H1 (cell line): ENCODE results near the gene ZDHHC1. TPM values are rescaled to one million over a fixed set of nuclear protein-coding genes. Genes with fewer than 3 reads are reported as not detected.

Experiments
- CHD2 ChIP-seq: IDR thresholded peaks from 2 replicates; pipeline ENCODE4 v1.6.1; 2012; ENCODE audit warnings: low read length, improper control_type of control experiment
- E2F6 ChIP-seq: IDR thresholded peaks from 2 replicates; pipeline ENCODE4 v1.6.1; 2012; ENCODE audit warnings: inconsistent platforms
- GABPA ChIP-seq: IDR thresholded peaks from 2 replicates; pipeline ENCODE4 v1.6.1; 2011; ENCODE audit warnings: mild to moderate bottlenecking, low read length, moderate library complexity, borderline replicate concordance; ENCODE audit not compliant: insufficient read depth
- JUND ChIP-seq: IDR thresholded peaks from 2 replicates; pipeline ENCODE4 v1.6.1; 2011; ENCODE audit warnings: mild to moderate bottlenecking, improper control_type of control experiment, low read length
- POU5F1 ChIP-seq: IDR thresholded peaks from 2 replicates; pipeline ENCODE4 v1.6.1; 2011; ENCODE audit warnings: low read depth, mild to moderate bottlenecking, low read length, moderate library complexity
- RAD21 ChIP-seq, 2 experiments: IDR thresholded peaks in 1 of 2; conservative IDR thresholded peaks in 1 of 2; 2 replicates each; pipeline ENCODE4 v1.6.1; 2011; ENCODE audit warnings: low read depth in 2 of 2, low read length in 2 of 2, improper control_type of control experiment in 1 of 2, inconsistent platforms in 1 of 2, mild to moderate bottlenecking in 1 of 2, moderate library complexity in 1 of 2
- SAP30 ChIP-seq: fragments of 300-600 bp; sonication (generic); IDR thresholded peaks from 2 replicates; pipeline ENCODE4 v1.7.1; 2012; ENCODE audit warnings: low read length, moderate library complexity, mild to moderate bottlenecking, inconsistent platforms; ENCODE audit not compliant: insufficient read depth, insufficient replicate concordance
- SRF ChIP-seq: IDR thresholded peaks from 2 replicates; pipeline ENCODE4 v1.6.1; 2011; ENCODE audit warnings: mild to moderate bottlenecking, low read depth, low read length, moderate library complexity
- polyA plus RNA-seq, 7 experiments: library from polyadenylated mRNA; depleted of rRNA in 3 of 7; stranded (reverse) in 5 of 7; unstranded in 2 of 7; fragments of >200 nt in 5 of 7; fragments of 200-250 nt in 2 of 7; gene quantifications; 1 replicate in 5 of 7; 2 replicates in 1 of 7; 4 replicates in 1 of 7; pipeline versions ENCODE4 v1.2.1 to v1.2.3, GENCODE V29; 2011 to 2013; ENCODE audit warnings: missing spikeins in 2 of 7, mixed read lengths in 2 of 7
- total RNA-seq: library from RNA; stranded (reverse); fragmentation: NEBNext Ultra II Directional; extraction: Animal tissue kit (Norgen Biotek cat#: 25700); gene quantifications from 2 replicates; pipeline ENCODE4 v1.2.1, GENCODE V29; 2021
- TF ChIP-seq, protein P1 (sequence below): fragments of 300-600 bp; sonication (generic); IDR thresholded peaks from 2 replicates; pipeline ENCODE4 v1.7.1; 2012; ENCODE audit warnings: low read length, moderate library complexity, mild to moderate bottlenecking, inconsistent platforms; ENCODE audit not compliant: insufficient replicate concordance

ZDHHC1 gene
- total and polyA plus RNA-seq, 2 of the 8 experiments (the other 6 are each of a cell fraction or from before 2014, with no cell fraction given): 3.1 to 4.9 TPM

- TF ChIP-seq, protein P1, sequence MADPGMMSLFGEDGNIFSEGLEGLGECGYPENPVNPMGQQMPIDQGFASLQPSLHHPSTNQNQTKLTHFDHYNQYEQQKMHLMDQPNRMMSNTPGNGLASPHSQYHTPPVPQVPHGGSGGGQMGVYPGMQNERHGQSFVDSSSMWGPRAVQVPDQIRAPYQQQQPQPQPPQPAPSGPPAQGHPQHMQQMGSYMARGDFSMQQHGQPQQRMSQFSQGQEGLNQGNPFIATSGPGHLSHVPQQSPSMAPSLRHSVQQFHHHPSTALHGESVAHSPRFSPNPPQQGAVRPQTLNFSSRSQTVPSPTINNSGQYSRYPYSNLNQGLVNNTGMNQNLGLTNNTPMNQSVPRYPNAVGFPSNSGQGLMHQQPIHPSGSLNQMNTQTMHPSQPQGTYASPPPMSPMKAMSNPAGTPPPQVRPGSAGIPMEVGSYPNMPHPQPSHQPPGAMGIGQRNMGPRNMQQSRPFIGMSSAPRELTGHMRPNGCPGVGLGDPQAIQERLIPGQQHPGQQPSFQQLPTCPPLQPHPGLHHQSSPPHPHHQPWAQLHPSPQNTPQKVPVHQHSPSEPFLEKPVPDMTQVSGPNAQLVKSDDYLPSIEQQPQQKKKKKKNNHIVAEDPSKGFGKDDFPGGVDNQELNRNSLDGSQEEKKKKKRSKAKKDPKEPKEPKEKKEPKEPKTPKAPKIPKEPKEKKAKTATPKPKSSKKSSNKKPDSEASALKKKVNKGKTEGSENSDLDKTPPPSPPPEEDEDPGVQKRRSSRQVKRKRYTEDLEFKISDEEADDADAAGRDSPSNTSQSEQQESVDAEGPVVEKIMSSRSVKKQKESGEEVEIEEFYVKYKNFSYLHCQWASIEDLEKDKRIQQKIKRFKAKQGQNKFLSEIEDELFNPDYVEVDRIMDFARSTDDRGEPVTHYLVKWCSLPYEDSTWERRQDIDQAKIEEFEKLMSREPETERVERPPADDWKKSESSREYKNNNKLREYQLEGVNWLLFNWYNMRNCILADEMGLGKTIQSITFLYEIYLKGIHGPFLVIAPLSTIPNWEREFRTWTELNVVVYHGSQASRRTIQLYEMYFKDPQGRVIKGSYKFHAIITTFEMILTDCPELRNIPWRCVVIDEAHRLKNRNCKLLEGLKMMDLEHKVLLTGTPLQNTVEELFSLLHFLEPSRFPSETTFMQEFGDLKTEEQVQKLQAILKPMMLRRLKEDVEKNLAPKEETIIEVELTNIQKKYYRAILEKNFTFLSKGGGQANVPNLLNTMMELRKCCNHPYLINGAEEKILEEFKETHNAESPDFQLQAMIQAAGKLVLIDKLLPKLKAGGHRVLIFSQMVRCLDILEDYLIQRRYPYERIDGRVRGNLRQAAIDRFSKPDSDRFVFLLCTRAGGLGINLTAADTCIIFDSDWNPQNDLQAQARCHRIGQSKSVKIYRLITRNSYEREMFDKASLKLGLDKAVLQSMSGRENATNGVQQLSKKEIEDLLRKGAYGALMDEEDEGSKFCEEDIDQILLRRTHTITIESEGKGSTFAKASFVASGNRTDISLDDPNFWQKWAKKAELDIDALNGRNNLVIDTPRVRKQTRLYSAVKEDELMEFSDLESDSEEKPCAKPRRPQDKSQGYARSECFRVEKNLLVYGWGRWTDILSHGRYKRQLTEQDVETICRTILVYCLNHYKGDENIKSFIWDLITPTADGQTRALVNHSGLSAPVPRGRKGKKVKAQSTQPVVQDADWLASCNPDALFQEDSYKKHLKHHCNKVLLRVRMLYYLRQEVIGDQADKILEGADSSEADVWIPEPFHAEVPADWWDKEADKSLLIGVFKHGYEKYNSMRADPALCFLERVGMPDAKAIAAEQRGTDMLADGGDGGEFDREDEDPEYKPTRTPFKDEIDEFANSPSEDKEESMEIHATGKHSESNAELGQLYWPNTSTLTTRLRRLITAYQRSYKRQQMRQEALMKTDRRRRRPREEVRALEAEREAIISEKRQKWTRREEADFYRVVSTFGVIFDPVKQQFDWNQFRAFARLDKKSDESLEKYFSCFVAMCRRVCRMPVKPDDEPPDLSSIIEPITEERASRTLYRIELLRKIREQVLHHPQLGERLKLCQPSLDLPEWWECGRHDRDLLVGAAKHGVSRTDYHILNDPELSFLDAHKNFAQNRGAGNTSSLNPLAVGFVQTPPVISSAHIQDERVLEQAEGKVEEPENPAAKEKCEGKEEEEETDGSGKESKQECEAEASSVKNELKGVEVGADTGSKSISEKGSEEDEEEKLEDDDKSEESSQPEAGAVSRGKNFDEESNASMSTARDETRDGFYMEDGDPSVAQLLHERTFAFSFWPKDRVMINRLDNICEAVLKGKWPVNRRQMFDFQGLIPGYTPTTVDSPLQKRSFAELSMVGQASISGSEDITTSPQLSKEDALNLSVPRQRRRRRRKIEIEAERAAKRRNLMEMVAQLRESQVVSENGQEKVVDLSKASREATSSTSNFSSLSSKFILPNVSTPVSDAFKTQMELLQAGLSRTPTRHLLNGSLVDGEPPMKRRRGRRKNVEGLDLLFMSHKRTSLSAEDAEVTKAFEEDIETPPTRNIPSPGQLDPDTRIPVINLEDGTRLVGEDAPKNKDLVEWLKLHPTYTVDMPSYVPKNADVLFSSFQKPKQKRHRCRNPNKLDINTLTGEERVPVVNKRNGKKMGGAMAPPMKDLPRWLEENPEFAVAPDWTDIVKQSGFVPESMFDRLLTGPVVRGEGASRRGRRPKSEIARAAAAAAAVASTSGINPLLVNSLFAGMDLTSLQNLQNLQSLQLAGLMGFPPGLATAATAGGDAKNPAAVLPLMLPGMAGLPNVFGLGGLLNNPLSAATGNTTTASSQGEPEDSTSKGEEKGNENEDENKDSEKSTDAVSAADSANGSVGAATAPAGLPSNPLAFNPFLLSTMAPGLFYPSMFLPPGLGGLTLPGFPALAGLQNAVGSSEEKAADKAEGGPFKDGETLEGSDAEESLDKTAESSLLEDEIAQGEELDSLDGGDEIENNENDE: no peak
- TF ChIP-seq JUND (no peak), POU5F1 (no peak), SAP30 (no peak), SRF (no peak), RAD21 (IDR thresholded peaks at IDR 0.05 in 1 of 2, conservative IDR thresholded peaks at IDR 0.05 in 1 of 2; ENCODE audit: low read depth in 2 of 2, low read length in 2 of 2) (no peak), CHD2 (no peak), E2F6 (no peak), GABPA (no peak)
These were observed 31.3 kb downstream of the ZDHHC1 start (continued) for GRCh38 chr16:67384778-67385510.
